Measurements from ENCODE around the gene ZBTB48. TPM values are rescaled to one million over a fixed set of nuclear protein-coding genes. Genes with fewer than 3 reads are reported as not detected.
A peak's percentile ranks its signal among the peaks of the same experiment; 100 is the strongest.
"Not testable (repeated sequence)": the region's sequence is repeated elsewhere in the genome, so short reads cannot be mapped to it uniquely, and the experiment has no call there.

ZBTB48 gene
- 13.1 TPM for polyA plus RNA-seq (2013, experiment 1 of 2; ENCODE audit: insufficient read length)
- 11.4 TPM for polyA plus RNA-seq (2013, experiment 2 of 2; ENCODE audit: insufficient read length)

DNA sequence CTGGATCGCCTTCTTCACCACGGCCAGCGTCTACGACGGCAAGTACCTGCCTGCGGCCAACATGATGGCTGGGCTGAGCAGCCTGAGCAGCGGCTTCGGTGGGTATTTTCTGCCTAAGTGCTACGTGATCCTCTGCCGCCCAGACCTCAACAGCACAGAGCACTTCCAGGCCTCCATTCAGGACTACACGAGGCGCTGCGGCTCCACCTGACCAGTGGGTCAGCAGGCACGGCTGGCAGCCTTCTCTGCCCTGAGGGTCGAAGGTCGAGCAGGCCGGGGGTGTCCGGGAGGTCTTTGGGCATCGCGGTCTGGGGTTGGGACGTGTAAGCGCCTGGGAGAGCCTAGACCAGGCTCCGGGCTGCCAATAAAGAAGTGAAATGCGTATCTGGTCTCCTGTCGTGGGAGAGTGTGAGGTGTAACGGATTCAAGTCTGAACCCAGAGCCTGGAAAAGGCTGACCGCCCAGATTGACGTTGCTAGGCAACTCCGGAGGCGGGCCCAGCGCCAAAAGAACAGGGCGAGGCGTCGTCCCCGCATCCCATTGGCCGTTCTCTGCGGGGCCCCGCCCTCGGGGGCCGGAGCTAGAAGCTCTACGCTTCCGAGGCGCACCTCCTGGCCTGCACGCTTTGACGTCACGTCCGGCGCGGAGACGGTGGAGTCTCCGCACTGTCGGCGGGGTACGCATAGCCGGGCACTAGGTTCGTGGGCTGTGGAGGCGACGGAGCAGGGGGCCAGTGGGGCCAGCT lies at the start of gene ZBTB48:
Gene ZBTB48 (plus strand): TSS at position 621 of the 745 bp plus-strand sequence. CDS start 616 bp downstream, outside the sequence.
- peak; percentile 97 for DNase-seq

DNA sequence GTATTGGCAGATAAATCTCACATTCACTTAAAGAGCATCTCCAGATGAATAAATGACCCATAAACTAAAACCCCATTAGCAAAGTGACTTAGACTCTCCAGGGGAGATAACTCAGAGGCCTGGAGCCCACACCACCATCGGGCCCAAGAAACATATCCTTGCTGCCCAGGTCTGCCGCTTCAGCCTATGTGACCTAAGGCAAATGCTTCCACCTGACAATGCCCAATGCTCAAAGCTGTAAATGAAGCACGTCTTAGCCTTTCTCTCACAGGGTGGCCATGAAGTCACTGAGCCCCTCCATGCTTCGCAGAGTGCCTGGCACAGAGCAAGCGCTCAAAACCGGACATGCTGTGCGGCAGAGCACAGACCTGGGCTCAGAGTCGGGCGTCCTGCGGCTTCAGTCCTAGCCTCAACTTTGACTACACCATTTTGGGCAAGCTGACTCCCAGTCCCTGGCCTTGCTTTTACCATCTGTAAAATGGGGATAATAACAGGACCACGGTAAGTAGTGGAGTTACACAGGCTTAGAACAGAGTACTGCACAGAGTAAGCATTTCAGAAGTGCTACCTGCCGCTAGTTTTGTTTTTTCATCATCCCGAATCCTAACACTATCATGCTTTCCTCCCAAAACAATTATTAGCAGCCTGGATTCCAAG lies 49.2 kb upstream of the ZBTB48 start:
- DNase-seq = no peak

DNA sequence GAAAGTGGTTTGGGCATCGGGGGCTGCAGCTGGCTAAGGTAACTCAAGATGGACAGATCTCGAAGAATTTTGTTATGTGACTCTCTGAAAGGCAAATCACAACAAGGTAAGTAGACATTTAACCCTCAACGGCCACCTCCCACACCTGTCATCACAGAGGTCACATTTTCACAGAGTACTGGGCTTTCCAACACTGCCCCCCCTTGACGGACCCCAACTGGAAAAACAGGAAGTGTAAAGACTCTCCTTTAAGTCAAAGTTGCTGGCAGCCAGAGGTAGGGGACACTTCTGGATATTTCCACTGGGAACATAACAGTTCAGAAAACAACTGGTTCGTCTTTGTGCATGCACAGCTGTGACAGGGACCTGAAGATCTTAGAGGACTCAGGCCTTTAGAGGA lies 47.8 kb upstream of the ZBTB48 start:
- DNase-seq = no peak

DNA sequence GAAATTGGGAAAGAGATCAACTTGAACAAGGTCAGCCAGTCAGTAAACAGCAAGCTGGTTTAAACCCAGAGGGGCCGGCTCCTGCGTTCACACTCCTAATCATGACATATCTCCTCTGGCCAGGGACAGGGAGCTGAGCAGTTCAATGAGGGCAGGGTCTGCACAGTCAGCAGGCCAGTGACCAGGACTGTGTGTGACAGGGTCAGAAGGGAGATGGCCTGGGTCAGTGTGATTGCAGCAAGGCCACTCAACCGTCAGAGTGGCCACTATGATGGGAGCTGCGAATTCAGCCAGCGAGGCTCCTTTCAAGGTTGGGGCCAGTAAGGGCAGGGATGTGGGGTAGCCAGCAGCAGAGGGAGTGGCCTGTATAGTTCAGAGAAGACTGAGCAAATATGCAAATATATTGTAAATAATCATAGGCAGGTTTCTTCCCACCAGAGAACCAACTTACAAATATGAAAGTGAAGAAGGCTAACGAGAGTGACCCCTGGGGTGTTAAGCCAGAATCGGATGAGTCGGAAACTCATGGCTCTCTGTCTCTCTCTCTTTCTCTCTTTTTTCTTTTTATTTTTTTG lies 45.5 kb upstream of the ZBTB48 start:
- DNase-seq = no peak

DNA sequence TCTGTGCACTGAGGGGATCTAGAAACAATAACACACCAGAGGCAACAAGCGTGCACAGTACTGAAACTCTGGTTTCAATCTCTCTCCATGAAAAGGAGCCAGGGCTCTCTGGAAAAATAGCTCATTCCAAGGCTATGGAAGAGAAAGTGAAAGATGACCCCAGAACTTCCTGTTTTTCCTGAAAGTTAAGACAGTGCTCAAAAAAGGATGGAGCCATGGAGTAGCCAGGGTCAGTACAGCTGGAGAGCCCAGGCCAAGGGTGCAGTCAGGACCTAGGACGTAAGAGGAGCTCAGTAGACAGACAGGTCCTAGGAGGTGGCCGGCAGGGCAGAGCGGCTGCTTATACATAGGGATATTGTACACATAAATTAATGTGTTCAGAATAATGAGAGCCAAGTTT lies 44.6 kb upstream of the ZBTB48 start:
- no peak for DNase-seq

DNA sequence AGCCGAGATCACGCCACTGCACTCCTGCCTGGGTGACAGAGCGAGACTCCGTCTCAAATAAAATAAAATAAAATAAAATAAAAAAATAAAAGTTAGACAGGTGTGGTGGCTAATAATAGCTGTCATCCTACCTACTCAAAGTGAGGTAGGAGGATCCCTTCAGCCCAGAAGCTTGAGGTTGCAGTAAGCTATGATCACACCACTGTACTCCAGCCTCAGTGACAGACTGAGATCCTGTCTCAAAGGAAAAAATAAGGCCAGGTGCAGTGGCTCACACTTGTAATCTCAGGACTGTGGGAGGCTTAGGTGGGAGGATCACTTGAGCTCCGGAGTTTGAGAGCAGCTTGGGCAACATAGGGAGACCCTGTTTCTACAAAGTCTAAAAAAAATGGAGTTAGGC lies 43.5 kb upstream of the ZBTB48 start:
- no peak for DNase-seq

DNA sequence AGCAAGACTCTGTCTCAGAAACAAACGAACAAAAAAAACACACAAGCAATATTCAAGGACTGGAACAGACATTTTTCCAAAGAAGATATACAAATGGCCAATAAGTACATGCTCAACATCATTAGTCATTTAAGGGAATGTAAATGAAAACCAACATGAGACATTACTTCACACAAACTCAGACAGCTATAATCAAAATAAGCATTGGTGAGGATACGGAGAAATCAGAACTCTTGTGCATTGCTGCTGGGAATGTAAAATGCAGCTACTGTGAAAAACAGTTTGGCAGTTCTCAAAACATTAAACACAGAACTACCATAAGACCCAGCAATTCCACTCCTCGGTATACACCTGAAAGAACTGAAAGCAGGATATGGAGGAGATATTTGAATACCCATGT lies 40.8 kb upstream of the ZBTB48 start:
- peak; percentile 91 for DNase-seq

DNA sequence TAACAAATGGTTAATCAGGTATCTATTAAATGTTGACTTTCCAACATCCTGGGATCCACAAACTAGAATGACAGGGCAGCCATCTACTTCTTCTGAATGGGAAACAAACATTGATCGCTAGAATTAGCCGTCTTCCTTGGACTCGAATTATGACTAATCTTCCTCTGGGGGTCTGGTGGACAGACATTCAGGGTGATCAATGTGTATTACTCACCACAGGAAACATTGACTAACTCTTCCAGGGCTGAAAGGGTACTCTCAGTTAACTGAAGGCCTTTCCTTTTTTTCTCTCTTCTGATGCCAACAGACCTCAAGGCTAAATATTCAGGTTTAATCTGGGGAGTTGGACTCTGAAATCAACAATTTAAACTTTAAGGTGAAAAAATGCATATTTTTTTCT lies 35.0 kb upstream of the ZBTB48 start:
- DNase-seq = peak; percentile 75

DNA sequence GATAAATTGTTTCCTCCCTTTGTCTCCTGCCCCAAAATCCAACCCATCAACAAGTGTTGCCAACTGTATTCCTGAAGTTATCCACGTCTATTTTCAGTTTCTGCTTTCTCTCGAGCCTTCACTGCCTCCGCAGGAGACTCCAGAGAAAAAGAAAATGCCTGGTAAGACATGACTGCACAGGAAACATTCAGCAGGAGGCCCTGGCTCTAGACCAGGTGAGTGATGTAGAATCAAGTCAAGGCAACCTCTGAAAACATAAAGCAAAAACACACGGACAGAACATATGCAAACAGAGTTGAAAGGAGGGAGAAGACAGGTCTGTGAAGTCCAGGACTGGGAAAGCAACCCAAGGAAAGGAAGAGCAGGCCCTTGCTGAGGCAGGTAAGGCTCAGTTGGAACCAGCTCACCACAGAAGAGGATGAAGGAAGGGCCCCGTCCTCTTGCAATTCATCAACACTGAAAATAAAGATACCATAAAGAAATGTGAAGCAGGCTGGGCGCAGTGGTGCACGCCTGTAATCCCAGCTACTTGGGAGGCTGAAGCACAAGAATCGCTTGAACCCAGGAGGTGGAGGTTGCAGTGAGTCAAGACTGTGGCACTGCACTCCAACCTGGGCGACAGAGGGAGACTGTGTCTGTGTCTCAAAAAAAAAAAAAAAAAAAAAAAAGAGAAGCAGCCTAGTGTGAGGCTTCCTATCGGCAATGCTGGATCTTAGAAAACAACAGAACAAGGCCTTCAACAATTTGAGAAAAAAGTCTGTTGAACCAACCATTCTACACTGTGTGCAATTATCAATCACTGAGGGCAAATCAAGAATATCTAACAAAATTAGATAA lies 34.3 kb upstream of the ZBTB48 start:
- peak; percentile 12 for DNase-seq

DNA sequence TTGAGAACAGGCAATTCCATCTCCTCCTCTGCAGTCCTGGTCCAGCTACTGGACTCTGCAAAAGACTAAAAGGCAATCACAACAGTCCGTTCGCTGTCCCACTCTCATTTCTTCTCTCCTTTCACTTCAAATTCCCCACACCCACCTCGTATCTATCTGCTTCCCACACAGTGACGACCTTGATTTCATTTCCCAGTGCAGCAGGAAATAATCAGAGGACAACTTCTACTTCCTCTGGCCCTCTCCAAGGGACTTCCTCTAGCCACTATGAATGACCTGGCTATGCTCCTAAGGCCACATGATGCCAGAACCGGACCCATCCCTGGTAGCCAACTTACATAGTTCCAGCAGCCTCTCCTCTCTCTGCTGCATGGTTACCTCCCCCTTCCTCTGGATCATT lies 33.5 kb upstream of the ZBTB48 start:
- no peak for DNase-seq

DNA sequence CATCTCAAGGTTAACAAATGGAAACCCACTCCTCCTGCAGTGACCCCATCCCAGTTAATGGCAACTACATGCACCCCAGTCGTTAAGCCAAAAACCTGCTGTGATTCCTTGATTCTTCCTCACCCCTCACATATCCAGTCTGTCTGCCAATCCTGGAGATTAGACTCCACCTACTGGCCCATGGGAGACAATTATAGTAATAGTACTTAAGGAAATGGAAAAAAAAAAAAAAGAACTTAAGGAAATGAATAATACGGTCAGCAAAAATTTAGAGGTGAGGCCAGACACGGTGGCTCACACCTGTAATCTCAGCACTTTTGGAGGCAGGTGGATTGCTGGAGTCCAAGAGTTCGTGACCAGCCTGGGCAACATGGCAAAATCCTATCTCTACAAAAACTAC lies 32.5 kb upstream of the ZBTB48 start:
- DNase-seq = peak; percentile 32

DNA sequence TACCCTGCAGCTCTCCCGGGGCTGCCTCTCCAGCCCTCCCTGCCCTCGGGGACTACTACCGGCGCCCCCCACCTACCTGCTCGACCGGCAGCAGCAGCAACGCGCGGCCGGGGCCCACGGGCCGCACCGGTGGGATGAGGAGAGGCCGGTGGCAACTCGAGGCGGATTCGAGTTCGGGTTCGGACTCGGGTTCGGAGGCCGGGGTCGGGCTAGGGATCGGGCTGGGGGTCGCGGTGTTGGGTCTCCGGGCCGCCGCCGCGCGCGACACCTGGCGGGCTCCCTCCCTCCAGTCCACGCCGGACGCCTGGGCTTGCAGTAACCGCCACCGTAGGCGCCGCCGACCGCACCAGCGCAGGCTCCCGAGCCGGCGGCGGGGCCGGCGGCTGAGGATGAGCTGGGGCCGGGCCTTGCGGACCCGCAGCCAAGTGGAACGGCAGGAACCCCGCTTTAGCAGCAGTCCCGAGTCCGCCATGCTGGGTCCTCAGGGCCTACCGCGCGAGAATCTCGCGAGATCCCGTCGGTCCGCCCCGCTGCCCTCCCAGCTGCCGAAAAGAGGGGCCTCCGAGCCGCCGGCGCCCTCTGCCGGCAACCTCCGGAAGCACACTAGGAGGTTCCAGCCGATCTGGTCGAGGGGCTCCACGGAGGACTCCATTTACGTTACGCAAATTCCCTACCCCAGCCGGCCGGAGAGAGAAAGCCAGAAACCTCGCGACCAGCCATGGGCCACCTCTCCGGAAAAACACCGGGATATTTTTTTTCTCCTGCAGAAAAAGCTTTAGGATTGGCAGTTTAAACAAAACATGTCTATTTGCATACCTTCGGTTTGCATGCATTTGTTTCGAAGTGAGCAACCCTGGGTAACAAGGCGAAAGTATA lies 25.5 kb upstream of the ZBTB48 start, which contains the start of gene NOL9:
Gene NOL9 (minus strand): TSS at position 483 of the 876 bp plus-strand sequence. CDS start 11 bp downstream, at position 472.
- peak; percentile 90 for DNase-seq

DNA sequence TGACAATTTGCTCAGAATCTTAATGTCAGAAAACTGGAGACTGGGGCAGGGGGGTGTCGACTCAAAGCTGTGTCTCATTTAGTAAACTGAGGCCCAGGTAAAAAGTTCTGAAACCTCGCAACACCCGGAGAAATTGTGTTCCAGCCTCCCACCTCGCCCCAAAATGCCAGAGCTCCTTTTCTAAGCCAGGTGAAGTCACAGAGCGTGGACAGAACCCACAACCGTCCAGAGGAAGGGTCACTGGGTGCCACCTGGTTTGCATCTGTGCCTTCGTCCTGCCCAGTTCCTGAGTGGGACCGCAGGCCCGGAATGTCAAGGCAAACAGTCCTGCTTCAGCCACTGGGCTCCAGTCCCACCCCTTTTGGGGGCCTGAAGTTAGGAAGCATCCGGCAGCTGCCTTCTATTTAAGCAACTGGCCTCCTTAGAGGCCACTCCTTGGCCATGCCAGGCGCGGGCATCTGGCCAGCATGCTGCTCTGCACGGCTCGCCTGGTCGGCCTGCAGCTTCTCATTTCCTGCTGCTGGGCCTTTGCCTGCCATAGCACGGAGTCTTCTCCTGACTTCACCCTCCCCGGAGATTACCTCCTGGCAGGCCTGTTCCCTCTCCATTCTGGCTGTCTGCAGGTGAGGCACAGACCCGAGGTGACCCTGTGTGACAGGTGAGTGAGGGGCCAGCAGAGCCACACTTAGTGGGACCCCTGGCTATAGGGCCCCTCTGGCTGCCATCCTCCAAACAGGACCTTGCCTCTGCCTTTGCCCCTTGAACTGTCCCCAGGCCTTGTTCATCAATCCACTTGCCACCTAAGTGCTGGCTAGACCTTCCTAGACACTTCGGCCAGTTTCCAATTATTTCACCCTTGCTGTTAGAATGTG lies 24.7 kb upstream of the ZBTB48 start, which contains the start of gene TAS1R1:
Gene TAS1R1 (plus strand): TSS at position 401 of the 872 bp plus-strand sequence. CDS start 67 bp downstream, at position 468.
- DNase-seq = peak; percentile 21

DNA sequence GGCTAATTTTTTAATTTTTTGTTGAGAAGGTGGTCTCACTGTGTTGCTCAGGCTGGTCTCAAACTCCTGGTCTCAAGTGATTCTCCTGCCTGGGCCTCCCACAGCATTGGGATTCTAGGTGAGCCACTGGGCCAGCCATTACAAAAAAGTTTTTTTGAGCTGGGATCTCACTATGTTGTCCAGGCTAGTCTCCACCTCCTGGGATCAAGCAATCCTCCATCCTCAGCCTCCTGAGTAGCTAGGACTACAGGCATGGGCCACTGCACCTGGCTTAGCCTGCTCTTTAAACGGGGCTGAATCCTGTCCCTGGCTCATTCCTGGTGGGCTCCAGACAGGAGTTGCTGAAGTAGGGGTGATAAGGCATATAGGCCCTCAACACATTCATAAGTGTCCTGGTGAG lies 22.2 kb upstream of the ZBTB48 start:
- DNase-seq = no peak

DNA sequence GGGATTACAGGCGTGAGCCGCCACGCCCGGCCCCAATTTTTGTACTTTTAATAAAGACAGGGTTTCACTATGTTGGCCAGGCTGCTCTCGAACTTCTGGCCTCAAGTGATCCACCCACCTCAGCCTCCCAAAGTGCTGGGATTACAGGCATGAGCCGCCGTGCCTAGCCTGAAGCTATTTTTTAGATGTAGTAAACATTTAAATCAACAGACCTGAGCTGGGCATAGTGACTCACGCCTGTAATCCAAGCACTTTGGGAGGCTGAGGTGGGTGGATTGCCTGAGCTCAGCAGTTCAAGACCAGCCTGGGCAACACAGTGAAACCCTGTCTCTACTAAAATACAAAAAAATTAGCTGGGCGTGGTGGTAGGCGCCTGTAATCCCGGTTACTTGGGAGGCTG lies 20.6 kb upstream of the ZBTB48 start:
- DNase-seq = not testable (repeated sequence)

DNA sequence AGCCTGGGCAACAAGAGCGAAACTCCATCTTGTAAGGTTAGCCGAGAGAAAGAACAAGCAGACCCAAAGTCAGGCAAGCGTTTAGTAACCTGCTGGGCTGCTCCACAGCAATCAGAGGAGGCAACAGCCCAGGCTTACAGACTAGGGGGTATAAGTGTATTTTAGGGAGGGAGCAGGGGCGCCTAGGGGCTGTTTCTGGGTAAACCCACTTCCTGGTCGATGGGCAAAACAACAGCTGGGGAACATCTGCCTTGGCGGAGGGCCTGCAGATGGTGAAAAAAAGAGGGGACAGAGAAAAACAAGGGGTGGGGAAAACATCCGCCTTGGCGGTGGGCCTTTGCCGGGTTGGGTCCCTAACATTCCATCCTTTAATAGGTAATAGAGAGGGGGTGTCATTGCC lies 19.5 kb upstream of the ZBTB48 start:
- no peak for DNase-seq

DNA sequence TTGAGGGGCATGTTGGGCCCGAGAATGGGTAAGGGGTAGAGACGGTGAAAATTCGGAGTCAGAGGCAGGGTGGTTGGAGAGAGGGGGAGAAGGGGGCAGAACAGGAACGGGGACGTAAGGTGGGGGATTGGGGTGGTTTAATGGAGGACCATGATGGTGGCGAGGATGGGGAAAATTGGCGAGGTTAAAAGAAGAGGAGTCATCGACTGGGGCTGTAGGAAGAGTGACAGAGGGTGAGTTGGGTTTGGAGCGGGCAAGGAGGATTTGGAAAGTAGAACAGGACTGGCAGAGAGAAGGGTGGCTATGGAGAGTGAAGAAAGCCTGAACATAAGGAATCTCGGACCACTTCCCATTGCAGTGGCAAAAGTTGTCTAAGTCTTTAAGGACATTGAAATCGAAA lies 10.8 kb upstream of the ZBTB48 start:
- no peak for DNase-seq

DNA sequence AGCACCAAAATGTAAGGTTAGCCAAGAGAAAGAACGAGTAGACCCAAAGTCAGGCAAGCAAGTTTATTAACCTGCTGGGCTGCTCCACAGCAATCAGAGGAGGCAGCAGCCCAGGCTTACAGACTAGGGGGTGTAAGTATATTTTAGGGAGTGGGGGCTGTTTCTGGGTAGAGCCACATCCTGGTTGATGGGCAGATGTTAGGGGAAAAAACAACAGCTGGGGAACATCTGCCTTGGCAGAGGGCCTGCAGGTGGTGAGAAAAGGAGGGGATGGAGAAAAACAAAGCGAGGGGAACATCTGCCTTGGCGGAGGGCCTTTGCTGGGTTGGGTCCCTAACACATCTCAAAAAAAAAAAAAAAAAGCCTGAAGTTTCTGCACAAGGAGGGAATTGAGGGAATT lies 9.7 kb upstream of the ZBTB48 start:
- DNase-seq = no peak

DNA sequence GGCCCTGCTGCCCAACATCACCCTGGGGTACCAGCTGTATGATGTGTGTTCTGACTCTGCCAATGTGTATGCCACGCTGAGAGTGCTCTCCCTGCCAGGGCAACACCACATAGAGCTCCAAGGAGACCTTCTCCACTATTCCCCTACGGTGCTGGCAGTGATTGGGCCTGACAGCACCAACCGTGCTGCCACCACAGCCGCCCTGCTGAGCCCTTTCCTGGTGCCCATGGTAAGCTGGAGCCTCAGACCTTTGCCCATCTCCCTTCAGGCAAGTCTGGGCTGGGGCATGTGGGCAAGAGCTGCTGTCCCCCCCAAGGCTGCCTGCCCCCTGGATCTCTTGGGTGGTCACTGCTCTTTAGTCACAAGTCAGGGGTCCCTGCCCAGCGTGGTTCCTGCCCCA lies 8.8 kb upstream of the ZBTB48 start:
- DNase-seq = no peak

DNA sequence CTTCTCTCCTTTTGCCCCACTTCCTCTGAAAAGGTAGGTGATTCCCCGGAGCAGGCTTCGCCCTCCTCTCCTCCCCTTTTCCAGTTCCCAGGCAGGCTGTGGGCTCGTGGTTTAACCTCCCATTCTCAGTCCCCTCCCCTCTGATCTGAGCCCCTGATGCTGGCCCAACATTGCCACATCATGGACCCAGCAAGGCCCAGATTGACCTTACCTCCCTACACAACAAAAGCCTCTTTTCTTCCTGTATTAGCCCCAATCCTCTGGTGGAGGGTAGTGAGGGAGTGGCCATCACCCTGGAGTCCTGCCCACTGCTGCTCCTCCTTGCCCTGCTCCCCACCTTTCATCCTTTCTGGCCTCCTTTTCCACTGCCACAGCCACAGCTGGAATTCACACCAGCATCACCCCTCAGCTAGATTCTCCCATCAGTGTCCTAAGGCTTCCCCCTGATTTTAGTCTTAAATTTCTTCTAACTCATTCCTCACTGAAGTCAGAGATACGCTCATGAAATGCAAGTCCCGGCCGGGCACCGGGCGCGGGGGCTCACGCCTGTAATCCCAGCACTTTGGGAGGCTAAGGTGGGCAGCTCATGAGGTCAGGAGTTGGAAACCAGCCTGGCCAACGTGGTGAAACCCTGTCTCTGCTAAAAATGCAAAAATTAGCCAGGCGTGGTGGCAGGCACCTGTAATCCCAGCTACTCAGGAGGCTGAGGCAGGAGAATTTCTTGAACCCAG lies 7.0 kb upstream of the ZBTB48 start:
- DNase-seq = no peak
